ENCODE results near the gene TMEM231.

The TMEM231 gene

DNA sequence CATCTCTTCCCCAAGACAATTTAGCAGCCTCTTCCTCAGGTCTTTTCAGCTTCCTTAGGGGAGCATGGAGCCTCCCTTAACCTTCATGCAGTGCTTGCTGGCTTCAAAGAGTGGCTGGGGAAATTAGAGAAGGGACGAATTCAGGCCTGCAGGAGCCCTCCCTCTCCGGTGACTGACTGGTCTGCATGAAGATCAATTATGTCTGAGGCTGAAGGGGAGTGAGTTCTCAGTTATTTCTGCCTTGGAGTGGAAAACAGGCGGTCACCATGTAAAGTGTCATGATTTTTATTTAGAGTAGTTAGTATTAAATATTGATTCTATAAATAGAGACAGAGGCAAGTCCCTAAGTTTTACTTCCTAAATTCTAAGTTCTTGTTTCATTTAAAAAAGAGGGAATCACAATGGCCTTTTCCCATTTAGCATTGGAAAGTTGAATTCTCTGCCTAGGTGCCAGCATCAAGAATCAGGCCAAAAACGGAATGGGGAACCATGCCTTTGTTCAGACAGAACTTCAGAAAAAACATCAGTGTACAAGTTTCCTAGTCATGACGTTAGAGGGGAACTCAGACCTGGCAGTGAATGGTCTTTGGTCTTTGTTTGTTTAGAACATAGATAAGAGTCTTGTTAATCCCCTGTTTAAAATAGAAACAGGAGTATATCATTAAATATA lies 14.5 kb upstream of the TMEM231 start:
- no peak for TF ChIP-seq CEBPB (IDR thresholded peaks at IDR 0.05)
- no peak for TF ChIP-seq EGR1 (IDR thresholded peaks at IDR 0.05)
- no peak for TF ChIP-seq TAF1 (IDR thresholded peaks at IDR 0.05; ENCODE audit: low read depth)
- TF ChIP-seq, protein P1, sequence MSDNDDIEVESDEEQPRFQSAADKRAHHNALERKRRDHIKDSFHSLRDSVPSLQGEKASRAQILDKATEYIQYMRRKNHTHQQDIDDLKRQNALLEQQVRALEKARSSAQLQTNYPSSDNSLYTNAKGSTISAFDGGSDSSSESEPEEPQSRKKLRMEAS (IDR thresholded peaks at IDR 0.05) = no peak

DNA sequence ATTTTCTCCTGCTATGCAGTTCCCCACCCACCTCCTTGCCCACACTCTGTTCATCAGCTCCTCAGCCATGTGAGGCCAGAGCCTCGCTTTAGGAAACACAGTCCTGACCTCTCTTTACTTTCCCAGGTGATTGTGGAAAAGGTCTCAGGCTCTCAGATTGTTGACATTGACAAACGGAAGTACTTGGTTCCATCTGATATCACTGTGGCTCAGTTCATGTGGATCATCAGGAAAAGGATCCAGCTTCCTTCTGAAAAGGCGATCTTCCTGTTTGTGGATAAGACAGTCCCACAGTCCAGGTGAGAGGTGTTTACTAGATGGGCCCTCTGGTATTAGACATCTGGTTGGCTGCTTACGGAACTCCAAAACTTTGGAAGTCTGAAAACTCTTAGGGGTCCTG lies 11.9 kb upstream of the TMEM231 start:
- TF ChIP-seq RAD21 (IDR thresholded peaks at IDR 0.05; ENCODE audit: low read depth) (no peak), EGR1 (IDR thresholded peaks at IDR 0.05) (no peak), ZBTB7A (IDR thresholded peaks at IDR 0.05; ENCODE audit: low read depth) (no peak), TEAD4 (IDR thresholded peaks at IDR 0.05) (no peak), TAF1 (IDR thresholded peaks at IDR 0.05; ENCODE audit: low read depth) (no peak), YY1 (IDR thresholded peaks at IDR 0.05; ENCODE audit: low read depth) (no peak), NFIC (IDR thresholded peaks at IDR 0.05) (no peak), CREB1 (IDR thresholded peaks at IDR 0.05; ENCODE audit: low read depth) (no peak), FOXM1 (IDR thresholded peaks at IDR 0.05; ENCODE audit: borderline replicate concordance, low read depth) (no peak), TCF12 (IDR thresholded peaks at IDR 0.05; ENCODE audit: low read depth) (no peak), CEBPB (IDR thresholded peaks at IDR 0.05) (no peak), EP300 (IDR thresholded peaks at IDR 0.05; ENCODE audit: borderline replicate concordance) (no peak)
- TF ChIP-seq, protein P2, sequence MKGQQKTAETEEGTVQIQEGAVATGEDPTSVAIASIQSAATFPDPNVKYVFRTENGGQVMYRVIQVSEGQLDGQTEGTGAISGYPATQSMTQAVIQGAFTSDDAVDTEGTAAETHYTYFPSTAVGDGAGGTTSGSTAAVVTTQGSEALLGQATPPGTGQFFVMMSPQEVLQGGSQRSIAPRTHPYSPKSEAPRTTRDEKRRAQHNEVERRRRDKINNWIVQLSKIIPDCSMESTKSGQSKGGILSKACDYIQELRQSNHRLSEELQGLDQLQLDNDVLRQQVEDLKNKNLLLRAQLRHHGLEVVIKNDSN (IDR thresholded peaks at IDR 0.05) = no peak
- TF ChIP-seq, protein P3, sequence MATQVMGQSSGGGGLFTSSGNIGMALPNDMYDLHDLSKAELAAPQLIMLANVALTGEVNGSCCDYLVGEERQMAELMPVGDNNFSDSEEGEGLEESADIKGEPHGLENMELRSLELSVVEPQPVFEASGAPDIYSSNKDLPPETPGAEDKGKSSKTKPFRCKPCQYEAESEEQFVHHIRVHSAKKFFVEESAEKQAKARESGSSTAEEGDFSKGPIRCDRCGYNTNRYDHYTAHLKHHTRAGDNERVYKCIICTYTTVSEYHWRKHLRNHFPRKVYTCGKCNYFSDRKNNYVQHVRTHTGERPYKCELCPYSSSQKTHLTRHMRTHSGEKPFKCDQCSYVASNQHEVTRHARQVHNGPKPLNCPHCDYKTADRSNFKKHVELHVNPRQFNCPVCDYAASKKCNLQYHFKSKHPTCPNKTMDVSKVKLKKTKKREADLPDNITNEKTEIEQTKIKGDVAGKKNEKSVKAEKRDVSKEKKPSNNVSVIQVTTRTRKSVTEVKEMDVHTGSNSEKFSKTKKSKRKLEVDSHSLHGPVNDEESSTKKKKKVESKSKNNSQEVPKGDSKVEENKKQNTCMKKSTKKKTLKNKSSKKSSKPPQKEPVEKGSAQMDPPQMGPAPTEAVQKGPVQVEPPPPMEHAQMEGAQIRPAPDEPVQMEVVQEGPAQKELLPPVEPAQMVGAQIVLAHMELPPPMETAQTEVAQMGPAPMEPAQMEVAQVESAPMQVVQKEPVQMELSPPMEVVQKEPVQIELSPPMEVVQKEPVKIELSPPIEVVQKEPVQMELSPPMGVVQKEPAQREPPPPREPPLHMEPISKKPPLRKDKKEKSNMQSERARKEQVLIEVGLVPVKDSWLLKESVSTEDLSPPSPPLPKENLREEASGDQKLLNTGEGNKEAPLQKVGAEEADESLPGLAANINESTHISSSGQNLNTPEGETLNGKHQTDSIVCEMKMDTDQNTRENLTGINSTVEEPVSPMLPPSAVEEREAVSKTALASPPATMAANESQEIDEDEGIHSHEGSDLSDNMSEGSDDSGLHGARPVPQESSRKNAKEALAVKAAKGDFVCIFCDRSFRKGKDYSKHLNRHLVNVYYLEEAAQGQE (IDR thresholded peaks at IDR 0.05; ENCODE audit: low read depth) = no peak
- TF ChIP-seq, protein P1 (IDR thresholded peaks at IDR 0.05) = no peak

DNA sequence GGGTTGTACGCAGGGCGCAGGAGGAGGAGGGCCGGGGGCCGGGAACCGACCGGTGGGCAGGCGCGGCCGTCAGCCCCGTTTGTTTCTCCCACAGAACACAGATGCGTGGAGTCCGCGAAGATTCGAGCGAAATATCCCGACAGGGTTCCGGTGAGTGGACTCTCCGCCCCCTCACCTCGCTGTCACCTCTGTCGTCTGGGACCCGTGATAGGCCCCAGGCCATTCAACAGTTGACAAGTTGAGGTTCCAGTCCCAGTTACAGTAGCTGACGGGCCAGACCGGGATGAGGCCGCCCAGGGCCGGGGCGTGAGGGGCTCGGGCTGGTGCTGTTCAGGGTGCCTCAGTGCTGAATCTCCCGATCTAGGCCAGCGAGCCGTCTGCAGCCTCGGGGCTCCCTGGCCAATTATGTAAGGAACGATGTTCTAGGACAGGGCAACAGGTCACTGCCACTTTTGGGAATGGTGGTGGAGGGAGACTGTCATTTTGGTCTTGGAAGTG lies 10.8 kb upstream of the TMEM231 start:
- TF ChIP-seq, protein P1 (IDR thresholded peaks at IDR 0.05) = no peak
- TF ChIP-seq, protein P3 (IDR thresholded peaks at IDR 0.05; ENCODE audit: low read depth) = peak; percentile 69

DNA sequence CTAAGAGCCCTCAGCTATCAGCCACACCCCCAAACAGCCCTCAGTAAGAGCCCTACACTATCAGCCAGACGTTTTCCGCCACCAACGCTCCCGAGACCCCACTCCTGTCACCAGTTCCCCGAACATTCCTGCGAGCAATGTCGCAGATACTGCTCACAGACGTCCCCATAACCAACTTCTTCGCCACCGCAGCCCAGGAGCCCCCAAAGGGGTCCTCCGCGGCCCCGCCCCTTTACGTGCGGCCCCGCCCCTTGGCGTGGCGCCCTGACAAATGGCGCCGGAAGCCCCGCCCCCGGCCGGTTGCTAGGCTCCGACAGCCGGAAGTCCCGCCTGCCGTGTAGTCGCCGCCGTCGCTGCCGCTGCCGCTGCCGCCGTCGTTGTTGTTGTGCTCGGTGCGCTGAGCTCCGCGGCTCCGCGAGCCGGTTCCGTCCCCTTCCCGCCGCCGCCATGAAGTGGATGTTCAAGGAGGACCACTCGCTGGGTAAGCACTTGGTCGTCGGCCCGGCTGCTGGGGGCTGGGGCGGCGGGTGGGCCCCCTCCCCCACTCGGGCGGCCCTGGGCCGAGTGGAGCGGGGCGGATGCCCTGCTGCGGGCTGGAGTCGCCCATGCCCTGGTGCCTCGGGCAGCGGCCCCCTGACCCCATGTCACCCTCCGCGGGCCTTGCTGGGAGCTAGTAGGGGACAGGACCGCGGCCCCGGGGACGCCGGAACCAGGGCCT lies 10.1 kb upstream of the TMEM231 start, which contains the start of gene GABARAPL2:
TSS of gene GABARAPL2 (plus strand) at position 340 of the 718 bp plus-strand sequence. CDS start at position 448, 108 bp downstream.
- TF ChIP-seq ZBTB7A (IDR thresholded peaks at IDR 0.05; ENCODE audit: low read depth) = peak; percentile 92
- peak; percentile 58; the same call in 1 of the 2 replicates for TF ChIP-seq YY1 (IDR thresholded peaks at IDR 0.05; ENCODE audit: low read depth)
- TF ChIP-seq NFIC (IDR thresholded peaks at IDR 0.05) = peak; percentile 70
- peak; percentile 57; the same call in 1 of the 2 replicates for TF ChIP-seq TAF1 (IDR thresholded peaks at IDR 0.05; ENCODE audit: low read depth)
- TF ChIP-seq TEAD4 (IDR thresholded peaks at IDR 0.05) = no peak

DNA sequence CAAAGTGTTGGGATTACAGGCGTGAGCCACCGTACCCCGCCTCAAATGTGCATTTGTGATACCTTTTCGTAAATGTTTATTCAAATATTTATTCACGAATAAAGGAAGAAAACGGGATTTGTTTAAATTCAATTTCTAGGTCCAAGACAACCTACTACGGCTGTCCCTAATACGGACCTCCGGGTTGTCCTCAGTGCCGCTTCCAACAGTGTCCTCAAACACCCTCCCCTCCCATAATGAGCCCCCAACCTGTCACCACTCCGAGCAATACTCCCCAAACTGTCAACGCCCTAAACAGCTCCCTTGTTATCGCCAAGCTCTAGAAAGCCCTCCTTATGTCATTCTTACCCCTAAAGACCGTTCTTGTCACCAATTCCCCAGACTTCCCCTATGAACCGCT lies 9.6 kb upstream of the TMEM231 start:
- TF ChIP-seq TAF1 (IDR thresholded peaks at IDR 0.05; ENCODE audit: low read depth) = no peak
- no peak for TF ChIP-seq NFIC (IDR thresholded peaks at IDR 0.05)
- TF ChIP-seq CEBPB (IDR thresholded peaks at IDR 0.05) = no peak
- no peak for TF ChIP-seq RAD21 (IDR thresholded peaks at IDR 0.05; ENCODE audit: low read depth)
- TF ChIP-seq YY1 (IDR thresholded peaks at IDR 0.05; ENCODE audit: low read depth) = no peak
- TF ChIP-seq ZBTB7A (IDR thresholded peaks at IDR 0.05; ENCODE audit: low read depth) = no peak; the same call in 1 of the 2 replicates
- TF ChIP-seq EGR1 (IDR thresholded peaks at IDR 0.05) = no peak
- TF ChIP-seq TCF12 (IDR thresholded peaks at IDR 0.05; ENCODE audit: low read depth) = no peak
- no peak for TF ChIP-seq TEAD4 (IDR thresholded peaks at IDR 0.05)
- no peak for TF ChIP-seq FOXM1 (IDR thresholded peaks at IDR 0.05; ENCODE audit: borderline replicate concordance, low read depth)
- TF ChIP-seq, protein P1 (IDR thresholded peaks at IDR 0.05) = no peak
